ENCODE data around the gene CHDH. TPM values are rescaled to one million over a fixed set of nuclear protein-coding genes. Genes with fewer than 3 reads are reported as not detected.

The CHDH gene
- total and polyA plus RNA-seq, 2 donors (not counting 3 experiments of a cell fraction or from before 2014, with no cell fraction given) = 0.04 to 0.06 TPM

DNA sequence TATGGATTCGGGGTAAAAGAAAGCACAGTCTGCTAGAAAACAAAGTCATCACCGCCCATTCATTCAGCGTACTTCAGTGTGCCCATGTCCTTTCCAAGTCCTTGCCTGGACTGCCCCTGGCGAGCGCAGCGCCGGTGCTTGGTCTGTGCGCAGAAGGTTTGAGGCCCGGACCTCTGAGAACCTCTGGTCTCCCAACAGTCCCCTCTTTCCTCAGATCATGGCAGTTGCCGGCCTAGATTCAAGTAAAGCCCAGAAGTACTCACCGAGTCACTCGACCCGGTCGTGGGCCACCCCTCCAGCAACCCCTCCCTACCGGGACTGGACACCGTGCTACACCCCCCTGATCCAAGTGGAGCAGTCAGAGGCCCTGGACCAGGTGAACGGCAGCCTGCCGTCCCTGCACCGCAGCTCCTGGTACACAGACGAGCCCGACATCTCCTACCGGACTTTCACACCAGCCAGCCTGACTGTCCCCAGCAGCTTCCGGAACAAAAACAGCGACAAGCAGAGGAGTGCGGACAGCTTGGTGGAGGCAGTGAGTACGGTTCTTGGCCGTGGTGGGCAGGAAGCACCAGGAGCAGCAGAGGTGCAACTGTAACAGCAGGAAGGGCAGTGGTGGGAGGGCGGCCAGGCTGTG lies 36.3 kb downstream of the CHDH start:
- TF ChIP-seq FOS (IDR thresholded peaks at IDR 0.05; ENCODE audit: borderline replicate concordance, insufficient read depth, low read length) = no peak
- TF ChIP-seq, protein P1, sequence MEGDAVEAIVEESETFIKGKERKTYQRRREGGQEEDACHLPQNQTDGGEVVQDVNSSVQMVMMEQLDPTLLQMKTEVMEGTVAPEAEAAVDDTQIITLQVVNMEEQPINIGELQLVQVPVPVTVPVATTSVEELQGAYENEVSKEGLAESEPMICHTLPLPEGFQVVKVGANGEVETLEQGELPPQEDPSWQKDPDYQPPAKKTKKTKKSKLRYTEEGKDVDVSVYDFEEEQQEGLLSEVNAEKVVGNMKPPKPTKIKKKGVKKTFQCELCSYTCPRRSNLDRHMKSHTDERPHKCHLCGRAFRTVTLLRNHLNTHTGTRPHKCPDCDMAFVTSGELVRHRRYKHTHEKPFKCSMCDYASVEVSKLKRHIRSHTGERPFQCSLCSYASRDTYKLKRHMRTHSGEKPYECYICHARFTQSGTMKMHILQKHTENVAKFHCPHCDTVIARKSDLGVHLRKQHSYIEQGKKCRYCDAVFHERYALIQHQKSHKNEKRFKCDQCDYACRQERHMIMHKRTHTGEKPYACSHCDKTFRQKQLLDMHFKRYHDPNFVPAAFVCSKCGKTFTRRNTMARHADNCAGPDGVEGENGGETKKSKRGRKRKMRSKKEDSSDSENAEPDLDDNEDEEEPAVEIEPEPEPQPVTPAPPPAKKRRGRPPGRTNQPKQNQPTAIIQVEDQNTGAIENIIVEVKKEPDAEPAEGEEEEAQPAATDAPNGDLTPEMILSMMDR (IDR thresholded peaks at IDR 0.05; ENCODE audit: extremely low read depth in 1 of 2, insufficient read depth in 1 of 2, low read depth in 1 of 2, low read length in 2 of 2) = no peak
- no peak for TF ChIP-seq POLR2AphosphoS5 (IDR thresholded peaks at IDR 0.05; ENCODE audit: insufficient read depth, low read depth, low read length)
- no peak for TF ChIP-seq MYC (IDR thresholded peaks at IDR 0.05; ENCODE audit: low read depth, low read length)
- TF ChIP-seq, protein P2, sequence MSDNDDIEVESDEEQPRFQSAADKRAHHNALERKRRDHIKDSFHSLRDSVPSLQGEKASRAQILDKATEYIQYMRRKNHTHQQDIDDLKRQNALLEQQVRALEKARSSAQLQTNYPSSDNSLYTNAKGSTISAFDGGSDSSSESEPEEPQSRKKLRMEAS (IDR thresholded peaks at IDR 0.05; ENCODE audit: insufficient read depth, insufficient read length) = no peak
- TF ChIP-seq EZH2 (IDR thresholded peaks at IDR 0.05; ENCODE audit: borderline replicate concordance, low read depth, low read length, severe bottlenecking) = no peak
- TF ChIP-seq JUN (IDR thresholded peaks at IDR 0.05; ENCODE audit: borderline replicate concordance, insufficient read depth, insufficient read length, low read depth) = no peak
- no peak for TF ChIP-seq POLR2A (IDR thresholded peaks at IDR 0.05; ENCODE audit: low read depth, low read length)
- TF ChIP-seq GATA2 (IDR thresholded peaks at IDR 0.05; ENCODE audit: insufficient read depth, insufficient read length, low read depth, low read length) = no peak
- dilution Hi-C loops (cut with MboI; ENCODE audit: extremely low pct_ligation_motif_present, low sequenced_read_pairs) = no loop called here

More for the DNA sequence above, 36.3 kb downstream of the CHDH start:
- no TSS peak for BruUV-seq (replicated peaks)
- H3K27me3 ChIP-seq (ENCODE audit: control insufficient read depth in 2 of 2, insufficient read depth in 2 of 2, low read length in 2 of 2) = no peaks in the 10 kb centered on the region
- intact Hi-C loops (cut with micrococcal nuclease) = no loop called here
- no peak overlapping the region for H3K27ac ChIP-seq (ENCODE audit: insufficient read depth, low read depth, low read length)
- H3K79me2 ChIP-seq (ENCODE audit: control insufficient read depth, insufficient read depth, low read length) = no peaks in the 10 kb centered on the region
- H3K9me1 ChIP-seq (replicated peaks; ENCODE audit: control insufficient read depth, extremely low read depth, insufficient read depth, low read length) = no peaks in the 10 kb centered on the region
- ChIA-PET CTCF (no interaction called here), POLR2A (no interaction called here)
- H3K9me3 ChIP-seq (replicated peaks; ENCODE audit: control insufficient read depth, insufficient read depth, low read length) = no peaks in the 10 kb centered on the region
- H2AFZ ChIP-seq (ENCODE audit: low read depth, low read length) = no peak overlapping the region
- no peak for DNase-seq (ENCODE audit: low read depth, low spot score)
- no peaks in the 10 kb centered on the region for H4K20me1 ChIP-seq (replicated peaks; ENCODE audit: control insufficient read depth, extremely low read depth, insufficient read depth, low read length)
- no peaks in the 10 kb centered on the region for H3K4me1 ChIP-seq (ENCODE audit: control insufficient read depth, extremely low read depth, insufficient read depth, low read length)
- FAIRE-seq = no peak
- H3K4me2 ChIP-seq (ENCODE audit: insufficient read depth, low read length) = no peak overlapping the region
- H3K4me3 ChIP-seq (replicated peaks in 1 of 3; ENCODE audit: insufficient read depth in 1 of 3, low read depth in 1 of 3, low read length in 3 of 3) = no peak overlapping the region
- H3K36me3 ChIP-seq (ENCODE audit: control insufficient read depth in 2 of 2, extremely low read depth in 1 of 2, insufficient read depth in 2 of 2, low read length in 2 of 2) = no peaks in the 10 kb centered on the region
- no peak overlapping the region for H3K9ac ChIP-seq (replicated peaks; ENCODE audit: extremely low read depth, insufficient read depth, low read length)
